DMS79 treated with DMSO at 0.1 percent for 48 hours (cell line): ENCODE measurements around the gene C8G.

Experiments used
- DNase-seq: peaks from one replicate; lab custom pipeline; 2025; lab: John Stamatoyannopoulos, UW

The C8G gene

DNA sequence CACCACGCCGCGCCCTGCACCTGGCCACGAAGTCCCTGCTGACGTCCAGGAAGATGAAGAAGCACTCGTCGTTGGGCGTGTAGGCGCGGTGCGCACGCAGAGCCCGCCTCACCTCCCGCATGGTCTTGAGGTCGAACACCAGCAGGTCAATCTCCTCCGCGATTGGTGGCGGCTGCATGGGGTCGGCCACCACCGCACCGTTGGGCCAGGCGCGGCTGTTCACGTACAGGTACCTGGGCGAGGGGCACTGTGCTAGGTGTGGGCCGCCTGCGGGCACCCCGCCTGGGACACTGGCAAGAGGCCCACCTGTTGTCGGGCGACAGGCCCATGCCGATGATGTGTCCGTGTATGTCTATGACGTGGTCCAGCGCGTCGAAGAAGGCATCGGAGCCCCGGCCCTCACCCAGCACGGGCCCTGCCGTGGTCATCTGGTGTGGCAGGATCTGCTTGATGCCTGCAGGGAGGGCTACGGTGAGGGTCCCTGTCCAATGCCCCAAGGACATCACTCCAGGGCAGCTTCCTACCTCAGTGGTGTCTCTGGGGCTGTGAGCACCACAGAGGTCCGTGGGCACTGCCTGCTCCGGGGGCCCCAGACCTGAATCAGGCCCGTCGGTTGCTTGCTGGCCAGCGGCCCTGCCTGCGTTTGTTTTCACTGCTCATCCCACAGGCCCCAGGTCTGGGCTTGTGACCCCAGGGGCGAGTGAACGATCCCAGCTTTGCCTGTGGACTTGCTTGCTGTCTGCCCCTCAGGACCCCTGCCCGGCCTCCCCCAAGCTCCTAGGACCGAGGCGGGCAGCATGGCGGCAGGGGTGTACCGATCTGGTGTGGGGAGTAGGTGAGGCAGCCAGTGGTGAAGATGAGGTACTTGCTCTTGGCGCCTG lies 3.6 kb upstream of the C8G start:
- DNase-seq, result no peak

DNA sequence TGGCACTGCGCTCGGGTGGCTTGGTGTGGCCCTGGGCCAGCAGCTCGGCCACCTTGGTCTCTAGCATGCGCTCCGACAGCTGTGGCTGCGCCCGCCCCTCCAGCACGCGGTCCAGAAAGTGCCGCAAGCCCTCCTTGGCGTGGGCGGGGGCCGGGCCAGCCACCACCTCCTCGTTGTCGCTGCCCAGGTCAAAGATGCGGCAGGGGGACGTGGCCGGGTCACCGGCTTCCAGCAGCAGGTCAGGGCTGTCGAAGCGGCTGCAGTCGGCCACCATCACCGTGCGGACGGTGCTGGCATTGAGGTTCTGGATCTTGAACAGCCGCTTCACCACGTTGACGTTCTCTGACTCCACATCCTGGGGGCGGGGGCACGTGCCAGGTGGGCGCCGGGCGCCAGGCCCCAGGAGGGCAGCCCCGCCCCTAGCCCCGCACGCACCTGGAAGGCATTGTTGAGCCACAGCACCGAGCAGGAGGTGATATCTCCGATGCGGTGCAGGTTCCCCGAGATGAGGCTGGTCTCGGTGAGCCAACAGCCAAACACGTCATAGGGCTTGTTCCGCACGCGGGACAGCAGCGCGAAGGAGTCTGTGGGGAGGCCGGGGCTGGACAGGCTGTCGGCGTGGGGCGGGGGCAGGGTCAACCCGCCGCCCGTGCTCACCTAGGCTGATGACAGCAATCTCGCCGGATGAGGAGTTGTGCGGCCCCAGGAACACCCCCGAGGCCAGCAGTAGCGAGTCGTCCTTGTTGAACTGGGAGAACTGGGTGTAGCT lies 2.7 kb upstream of the C8G start:
- no peak for DNase-seq

DNA sequence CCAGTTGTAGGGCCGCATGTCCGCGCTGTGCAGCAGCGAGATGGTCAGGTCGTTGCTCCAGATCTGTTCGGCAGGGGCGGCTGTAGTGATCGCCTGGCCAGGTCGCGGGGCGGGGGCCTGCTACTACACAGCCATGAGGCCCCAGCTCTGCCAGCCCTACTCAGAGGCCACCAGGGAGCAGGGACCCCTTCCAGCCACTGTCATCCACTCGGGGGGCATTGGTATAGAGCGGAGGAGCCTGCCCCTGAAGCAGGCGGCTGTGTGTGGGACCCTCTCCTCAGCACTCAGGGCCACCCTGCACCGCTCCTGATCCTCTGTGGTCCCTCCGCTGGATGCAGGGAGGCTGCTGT lies 2.2 kb upstream of the C8G start:
- no peak for DNase-seq

DNA sequence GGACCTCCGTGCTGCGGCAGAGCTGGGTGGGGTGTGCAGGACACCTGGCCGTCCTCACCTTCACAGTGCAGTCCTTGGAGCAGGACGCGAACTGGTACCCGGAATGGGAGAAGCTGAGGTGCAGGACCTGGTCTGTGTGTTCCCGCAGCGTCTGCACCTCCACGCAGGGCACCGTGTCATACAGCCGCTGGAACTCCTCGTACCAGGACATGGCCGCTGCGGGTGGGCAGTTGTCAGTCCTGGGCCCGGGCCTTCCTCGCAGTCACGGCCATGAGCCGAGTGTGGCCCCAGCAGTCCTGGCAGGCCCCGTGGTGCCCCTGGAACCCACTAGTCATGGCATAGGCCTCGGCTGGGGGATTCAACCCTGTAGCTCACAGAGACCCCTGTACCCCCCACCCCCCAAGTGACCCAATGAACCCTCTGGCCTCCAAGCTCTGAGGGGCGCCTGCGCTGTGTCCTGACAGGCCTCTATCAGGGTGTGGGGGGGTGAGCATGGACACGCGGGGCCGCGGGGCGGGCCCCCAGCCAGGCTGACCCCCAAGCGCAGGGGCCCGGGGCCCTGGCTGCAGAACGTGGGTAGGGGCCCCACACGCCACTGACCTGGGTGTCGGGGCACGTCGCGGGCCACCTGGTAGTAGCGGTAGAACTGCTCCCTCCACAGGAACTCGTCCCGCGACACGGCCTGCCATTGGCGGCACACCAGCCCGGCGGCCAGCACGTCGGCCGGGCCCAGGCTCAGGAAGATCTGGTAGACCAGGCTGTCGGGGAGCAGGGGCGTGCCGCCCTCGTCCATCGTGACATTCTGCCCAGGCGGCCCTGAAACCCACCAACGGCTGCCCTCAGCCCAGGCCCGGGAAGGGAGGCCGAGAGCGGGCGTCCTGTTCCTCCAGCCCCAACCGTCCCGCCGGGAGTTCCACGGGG lies 1.5 kb upstream of the C8G start:
- DNase-seq, result no peak

DNA sequence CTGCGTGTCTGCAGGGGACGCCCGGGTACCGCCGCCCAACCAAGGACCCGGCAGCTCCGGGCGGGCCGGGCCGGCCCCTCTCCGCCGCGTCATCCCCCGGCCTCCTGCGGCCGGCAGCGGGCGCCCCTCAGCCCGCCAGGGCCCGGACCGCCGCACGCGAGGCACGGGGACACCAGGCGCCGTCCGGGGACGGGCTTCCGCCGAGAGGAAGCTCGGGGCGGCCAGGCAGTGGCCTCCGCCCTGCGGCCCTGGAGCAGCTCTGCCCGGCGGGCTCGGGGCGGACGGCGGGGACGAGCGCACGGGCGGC lies 878 bp upstream of the C8G start:
- no peak for DNase-seq

DNA sequence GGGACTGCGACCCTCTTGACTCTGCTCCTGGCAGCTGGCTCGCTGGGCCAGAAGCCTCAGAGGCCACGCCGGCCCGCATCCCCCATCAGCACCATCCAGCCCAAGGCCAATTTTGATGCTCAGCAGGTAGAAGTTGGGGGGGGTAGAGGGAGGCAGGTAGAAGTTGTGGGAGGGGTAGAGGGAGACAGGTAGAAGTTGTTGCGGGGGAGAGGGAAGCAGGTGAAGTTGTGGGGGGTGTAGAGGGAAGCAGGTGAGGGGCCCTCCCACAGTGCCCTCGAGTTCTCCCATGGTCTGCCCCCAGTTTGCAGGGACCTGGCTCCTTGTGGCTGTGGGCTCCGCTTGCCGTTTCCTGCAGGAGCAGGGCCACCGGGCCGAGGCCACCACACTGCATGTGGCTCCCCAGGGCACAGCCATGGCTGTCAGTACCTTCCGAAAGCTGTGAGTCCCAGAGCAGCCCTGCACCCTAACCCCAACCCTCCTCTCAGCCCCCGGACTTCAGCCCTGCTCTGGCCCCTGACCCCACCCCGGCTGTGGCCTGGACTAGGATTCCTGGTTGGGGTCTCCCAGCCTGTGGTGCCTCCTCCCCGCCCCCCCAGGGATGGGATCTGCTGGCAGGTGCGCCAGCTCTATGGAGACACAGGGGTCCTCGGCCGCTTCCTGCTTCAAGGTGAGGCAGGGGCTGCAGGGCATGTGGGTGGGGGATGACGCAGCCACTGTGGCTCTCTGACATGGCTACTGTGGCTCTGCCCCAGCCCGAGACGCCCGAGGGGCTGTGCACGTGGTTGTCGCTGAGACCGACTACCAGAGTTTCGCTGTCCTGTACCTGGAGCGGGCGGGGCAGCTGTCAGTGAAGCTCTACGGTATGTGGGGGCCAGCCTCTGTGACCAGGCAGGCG lies 537 bp downstream of the C8G start:
- DNase-seq, result no peak

DNA sequence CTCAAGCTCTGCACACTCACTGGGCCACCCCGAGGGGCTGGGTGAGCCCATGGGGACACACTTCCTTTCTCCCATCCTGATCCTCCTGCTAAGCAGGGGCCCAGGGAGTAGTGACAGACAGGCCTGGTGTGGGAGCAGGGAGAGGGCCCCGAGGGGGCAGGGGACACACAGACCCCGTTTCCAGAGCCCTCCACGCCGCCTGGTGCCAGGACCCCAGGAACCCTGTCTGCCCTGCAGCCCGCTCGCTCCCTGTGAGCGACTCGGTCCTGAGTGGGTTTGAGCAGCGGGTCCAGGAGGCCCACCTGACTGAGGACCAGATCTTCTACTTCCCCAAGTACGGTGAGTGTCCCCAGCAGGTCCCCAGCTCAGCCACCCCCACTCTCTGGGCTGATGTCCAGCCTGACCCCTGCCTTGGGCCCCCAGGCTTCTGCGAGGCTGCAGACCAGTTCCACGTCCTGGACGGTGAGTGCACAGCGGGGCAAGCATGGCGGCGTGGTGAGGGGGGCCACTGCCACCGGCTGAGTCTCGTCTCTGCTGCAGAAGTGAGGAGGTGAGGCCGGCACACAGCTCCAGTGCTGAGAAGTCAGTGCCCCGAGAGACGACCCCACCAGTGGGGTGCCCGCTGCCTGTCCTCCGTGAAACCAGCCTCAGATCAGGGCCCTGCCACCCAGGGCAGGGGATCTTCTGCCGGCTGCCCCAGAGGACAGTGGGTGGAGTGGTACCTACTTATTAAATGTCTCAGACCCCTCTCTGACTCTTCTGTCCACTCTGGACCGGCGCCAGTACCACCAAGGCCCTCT lies 1.4 kb downstream of the C8G start:
- DNase-seq, result no peak

DNA sequence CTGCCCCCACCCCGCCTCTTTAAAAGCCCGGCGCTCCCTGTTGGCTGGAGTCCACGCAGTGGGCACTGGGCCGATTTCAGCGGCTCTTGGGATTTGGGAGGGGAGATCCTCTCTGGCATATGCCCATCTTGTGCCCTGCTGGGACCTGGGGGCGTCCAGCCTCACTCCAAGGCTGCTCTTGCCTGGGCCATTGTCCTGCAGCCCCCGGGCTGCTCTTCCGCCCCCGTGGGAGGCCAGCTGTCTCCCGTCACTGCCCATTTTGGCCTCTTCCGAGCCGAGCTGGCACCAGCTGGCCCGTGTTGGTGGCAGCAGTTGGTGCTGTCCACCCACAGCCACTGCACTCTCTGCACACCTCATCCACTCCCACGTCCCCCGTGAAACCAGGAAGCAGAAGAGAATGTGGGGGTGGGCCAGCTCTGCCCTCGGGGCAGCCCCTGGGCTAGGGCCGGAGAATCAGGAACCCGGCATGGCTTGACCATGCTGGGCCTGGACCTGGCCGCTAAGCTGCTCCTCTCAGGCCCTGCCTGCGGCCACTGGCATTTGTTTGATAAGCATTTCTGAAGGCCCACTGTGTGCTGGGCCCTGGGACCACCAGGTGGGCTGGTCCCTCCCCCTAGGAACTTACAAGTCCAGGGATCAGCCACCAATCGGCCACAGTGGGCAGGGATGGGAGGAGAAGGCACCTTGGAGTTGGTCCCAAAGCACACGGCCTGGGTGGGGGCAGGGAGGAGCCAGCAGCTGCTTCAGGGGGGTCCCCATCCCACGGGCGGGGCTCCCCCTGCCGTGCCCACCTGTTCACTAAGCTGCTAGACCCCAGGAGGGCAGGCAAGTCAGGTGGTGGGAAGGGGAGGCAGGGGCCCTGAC lies 2.2 kb downstream of the C8G start:
- DNase-seq, result no peak

DNA sequence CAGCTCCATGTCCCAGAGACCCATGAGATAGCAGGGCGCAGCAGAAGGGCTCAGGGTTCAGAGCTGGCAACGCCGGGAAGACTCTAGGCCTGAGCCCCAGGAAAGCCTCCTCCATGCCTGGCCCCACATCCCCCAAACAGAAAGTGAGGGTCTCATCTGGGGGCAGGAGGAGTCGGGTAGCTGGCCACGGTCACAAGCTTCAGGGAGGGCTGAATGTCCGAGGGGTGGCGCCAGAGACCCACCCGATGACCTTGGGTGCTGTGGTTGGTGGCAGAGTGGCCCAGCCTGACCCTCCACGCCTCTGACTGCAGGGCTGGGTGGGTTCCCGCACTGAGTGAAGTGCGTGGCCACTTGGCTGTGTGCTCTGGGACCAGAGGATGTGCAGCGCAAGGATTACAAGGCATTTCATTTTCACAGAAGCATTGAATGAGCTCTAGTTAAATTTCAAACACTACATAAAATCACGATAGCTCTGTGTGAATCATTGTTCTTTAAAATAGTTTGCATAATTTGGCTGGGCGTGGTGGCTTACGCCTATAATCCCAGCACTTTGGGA lies 3.0 kb downstream of the C8G start:
- no peak for DNase-seq

DNA sequence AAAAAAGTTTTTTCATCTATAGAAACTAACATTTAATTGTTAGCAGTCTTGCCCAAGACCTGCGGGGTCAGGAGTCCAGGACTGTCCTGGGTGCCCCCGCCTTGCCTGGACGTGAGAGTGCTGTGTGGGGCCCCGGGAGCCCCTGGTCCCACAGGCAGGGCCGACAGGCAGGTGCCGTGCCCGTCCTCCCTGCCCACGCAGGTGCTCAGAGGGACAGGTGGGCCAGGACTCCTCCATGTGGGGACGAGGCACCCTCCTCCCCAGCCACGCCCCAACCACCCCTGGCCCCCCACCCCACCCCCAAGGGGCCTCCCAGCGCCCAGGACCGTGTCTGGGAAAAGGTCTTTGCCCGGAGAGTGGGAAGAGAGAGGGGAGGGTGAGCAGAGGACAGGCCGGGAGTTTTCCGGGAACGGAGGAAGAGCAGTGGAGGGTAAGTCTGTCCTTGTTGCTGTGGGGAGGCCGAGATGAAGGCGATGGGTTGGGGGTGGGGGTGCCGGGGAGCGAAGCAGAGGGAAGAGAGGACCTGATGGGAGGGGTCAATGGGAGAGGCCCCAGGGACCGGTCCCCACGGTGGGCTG lies 4.3 kb downstream of the C8G start:
- peak; percentile 70 for DNase-seq

DNA sequence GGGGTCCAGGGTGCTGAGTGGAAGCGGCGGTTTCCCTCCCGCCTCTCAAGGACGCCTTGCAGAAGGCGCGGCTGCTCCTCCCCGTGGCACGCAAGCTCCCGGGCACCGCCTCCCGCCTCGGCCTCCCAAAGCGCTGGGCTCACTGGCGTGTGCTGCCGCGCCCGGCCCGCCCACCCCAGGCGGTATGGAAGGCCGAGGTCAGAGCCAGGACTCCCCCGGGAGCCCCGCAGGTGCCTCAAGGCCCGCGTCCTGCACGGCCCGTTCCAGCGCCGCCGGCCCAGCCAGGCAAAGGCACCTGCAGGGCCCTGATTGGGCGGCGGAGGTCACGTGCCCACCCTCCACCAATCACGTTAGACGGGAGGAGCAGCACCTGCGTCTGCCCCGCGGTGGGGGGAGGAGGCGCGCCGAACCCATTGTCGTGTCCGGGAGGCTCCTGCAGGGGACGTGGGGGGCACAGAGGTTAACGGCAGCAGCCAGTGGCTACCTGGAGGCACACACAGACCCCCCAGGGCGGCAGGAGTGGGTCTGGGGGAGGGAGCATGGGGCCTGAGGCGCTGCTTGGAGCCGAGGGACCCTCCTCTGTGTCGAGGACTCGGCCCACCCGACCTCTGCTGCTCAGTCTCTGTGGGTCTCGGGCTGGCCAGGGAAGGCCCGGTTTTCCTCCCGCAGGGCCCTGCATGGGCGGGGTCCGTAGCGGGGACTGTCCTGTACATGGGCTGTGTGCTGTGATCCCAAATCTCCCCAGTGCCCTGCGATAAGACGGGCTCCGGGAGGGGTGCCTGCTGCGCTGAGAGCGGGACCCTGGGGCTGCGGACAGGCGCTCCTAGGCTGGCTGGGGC lies 5.0 kb downstream of the C8G start:
- DNase-seq, result peak; percentile 90

DNA sequence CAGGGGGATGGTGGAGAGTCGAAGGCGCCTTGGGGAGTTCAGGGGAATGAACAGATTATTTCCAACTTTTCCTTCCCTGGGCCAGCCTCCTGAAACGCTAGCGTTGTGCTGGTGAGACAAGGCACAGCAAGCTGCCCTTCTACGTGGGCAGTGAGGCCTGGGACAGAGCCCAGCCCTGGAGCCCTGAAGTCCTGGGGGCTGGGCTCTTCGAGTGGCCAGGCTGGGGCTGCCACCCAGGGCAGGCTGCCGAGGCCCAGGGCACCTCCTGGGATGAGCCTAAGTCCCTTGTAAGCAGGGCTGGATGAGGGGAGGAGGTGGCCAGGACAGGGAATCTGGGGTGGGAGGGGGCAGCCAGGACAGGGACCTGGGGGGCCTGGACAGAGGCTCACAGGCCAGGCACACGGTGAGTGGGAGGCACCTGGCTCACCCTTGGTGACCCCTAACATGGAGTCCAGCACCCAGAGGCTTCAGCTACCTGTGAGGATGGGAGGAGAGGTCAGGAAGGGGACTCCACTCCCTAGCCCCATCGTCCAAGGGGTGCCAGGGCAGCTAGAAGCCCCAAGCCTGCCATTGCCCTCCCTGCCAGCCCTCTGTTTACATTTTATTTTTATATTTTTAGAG lies 5.7 kb downstream of the C8G start:
- no peak for DNase-seq

DNA sequence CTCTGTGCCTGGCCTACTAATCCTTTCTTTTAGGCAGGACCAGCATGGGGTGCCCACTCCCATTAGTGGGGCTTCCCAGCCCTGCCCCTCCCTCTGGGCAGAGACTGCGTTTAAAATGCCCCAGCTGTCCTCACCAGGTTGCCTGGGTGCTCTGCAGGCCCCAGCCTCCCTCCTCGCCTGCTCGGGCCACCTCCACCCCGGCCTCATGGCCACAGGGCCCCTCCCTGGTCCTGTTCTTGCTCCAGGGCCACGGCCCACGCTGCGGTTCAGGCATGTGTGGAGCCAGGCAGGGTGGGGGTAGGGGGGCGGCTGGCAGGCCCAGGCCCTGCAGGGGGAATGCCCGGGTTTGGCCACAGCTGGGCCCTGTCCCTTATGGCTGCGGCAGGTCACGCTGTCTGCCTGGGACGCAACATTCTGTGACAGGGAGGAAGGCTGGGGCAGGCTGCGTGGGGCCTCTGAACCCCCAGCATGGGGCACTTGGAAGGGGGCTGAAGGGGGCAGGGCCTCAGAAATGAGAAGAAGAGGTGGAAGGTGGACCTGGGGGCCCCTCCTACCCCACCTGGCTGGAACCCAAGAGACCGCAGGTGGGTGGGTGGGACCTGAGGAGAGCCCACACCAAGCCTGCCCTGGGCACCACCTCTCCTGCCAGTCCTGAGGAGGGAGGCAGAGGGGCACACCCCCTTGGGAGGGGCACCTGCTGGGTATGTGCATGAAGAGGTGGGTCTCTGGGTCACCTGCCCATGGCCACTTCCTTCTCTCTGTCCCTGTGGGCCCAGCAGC lies 6.7 kb downstream of the C8G start, which contains the start of gene LCN12:
Gene LCN12, plus strand, starts transcription at position 733 of the 780 bp plus-strand sequence. CDS start 55 bp downstream, outside the sequence.
- DNase-seq, result peak; percentile 38

DNA sequence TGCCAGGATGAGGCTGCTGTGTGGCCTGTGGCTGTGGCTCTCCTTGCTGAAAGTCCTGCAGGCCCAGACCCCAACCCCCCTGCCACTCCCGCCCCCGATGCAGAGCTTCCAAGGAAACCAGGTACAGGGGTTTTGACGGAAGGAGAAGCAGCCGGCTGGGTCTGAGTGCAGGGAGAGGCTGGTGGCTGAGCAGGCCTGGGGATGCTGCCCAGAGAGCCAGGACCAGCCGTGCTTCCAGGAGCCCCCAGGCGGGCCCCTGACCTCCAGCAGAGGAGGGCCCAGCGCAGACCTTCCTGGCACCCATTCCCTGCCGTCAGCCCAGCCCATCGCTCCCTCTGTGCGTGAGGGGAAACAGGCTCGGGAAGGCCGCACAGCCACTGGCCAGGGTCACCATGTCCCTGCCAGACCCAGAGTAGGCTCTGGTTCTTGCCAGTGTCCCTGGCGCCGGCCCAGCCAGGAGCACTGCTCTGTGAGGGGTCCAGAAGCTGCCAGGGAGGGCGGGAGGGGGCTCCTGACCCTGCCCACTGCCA lies 7.3 kb downstream of the C8G start:
- peak; percentile 38 for DNase-seq

DNA sequence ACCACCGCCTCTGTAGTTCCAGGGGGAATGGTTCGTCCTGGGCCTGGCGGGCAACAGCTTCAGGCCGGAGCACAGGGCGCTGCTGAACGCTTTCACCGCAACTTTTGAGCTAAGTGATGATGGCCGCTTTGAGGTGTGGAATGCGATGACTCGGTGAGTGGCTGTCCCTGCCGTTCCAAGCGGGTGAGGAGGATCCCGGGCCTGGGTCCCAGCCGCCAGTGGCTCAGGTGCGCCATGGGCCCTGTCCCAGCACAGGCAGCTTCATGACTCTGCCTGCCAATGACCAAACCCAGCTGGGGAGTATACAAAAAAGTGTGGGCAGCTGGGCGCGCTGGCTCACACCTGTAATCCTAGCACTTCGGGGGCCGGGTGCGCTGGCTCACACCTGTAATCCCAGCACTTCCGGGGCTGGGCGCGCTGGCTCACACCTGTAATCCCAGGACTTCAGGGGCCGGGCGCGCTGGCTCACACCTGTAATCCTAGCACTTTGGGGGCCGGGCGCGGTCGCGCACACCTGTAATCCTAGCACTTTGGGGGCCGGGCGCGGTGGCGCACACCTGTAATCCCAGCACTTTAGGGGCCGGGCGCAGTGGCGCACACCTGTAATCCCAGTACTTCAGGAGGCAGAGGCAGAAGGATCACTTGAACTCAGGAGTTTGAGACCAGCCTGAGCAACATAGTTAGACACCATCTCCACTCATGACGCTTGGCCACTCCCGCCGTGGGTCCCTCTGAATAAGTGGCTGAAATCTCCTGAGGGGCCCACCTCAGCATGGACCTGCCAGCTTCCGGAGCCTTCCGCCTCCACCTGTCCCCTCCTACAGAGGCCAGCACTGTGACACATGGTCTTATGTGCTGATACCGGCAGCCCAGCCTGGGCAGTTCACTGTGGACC lies 8.1 kb downstream of the C8G start:
- DNase-seq, result no peak
